ENCODE measurements around the gene COX7C. TPM values are rescaled to one million over a fixed set of nuclear protein-coding genes. Genes with fewer than 3 reads are reported as not detected.
"Not testable (repeated sequence)": the region's sequence is repeated elsewhere in the genome, so short reads cannot be mapped to it uniquely, and the experiment has no call there.

Gene COX7C
- total RNA-seq, 2 donors from 2014 or later: 401 to 409 TPM

- Mint-ChIP-seq H3K27me3 (peaks cover 35% of the 10 kb centered on the region), H3K27ac (no peak overlapping the region)
- ATAC-seq: no peak
Observed at GRCh38 chr5:86626149-86626548, 8.4 kb downstream of the COX7C start.

GRCh38 chr5:86631165-86631564, 13.4 kb downstream of the COX7C start:
- H3K9me3 ChIP-seq (ENCODE audit: control insufficient read depth, low read length, poor library complexity, severe bottlenecking): no peaks in the 10 kb centered on the region
- H3K4me1 Mint-ChIP-seq: no peaks in the 10 kb centered on the region
- H3K4me3 Mint-ChIP-seq: no peak overlapping the region
- no peak for DNase-seq
- H3K27ac Mint-ChIP-seq: no peak overlapping the region
- H3K27me3 Mint-ChIP-seq: peaks cover 53% of the 10 kb centered on the region
- peaks cover 2% of the 10 kb centered on the region for H3K36me3 Mint-ChIP-seq (ENCODE audit: low read depth)
- ATAC-seq: no peak

More at GRCh38 chr5:86626149-86626548, 8.4 kb downstream of the COX7C start:
- H3K4me3 Mint-ChIP-seq: no peak overlapping the region
- no peaks in the 10 kb centered on the region for H3K4me1 Mint-ChIP-seq
- no peak for DNase-seq
- H3K9me3 ChIP-seq (ENCODE audit: control insufficient read depth, low read length, poor library complexity, severe bottlenecking): no peaks in the 10 kb centered on the region
- H3K36me3 Mint-ChIP-seq (ENCODE audit: low read depth): peaks cover 2% of the 10 kb centered on the region

- H3K27me3 Mint-ChIP-seq: peaks cover 26% of the 10 kb centered on the region
- H3K9me3 ChIP-seq (ENCODE audit: control insufficient read depth, low read length, poor library complexity, severe bottlenecking): no peaks in the 10 kb centered on the region
- no peak for DNase-seq
- H3K4me3 Mint-ChIP-seq: no peak overlapping the region
- peaks cover 7% of the 10 kb centered on the region for H3K36me3 Mint-ChIP-seq (ENCODE audit: low read depth)
- H3K4me1 Mint-ChIP-seq: peaks cover 2% of the 10 kb centered on the region
- no peak overlapping the region for H3K27ac Mint-ChIP-seq
- no peak for ATAC-seq
Observed at GRCh38 chr5:86640998-86641397, 23.3 kb downstream of the COX7C start.

- Mint-ChIP-seq H3K4me1 (peaks cover 2% of the 10 kb centered on the region), H3K4me3 (no peak overlapping the region), H3K27ac (no peak overlapping the region), H3K27me3 (peaks cover 19% of the 10 kb centered on the region), H3K36me3 (ENCODE audit: low read depth) (peaks cover 4% of the 10 kb centered on the region)
- ATAC-seq (no peak), DNase-seq (no peak)
- peaks cover 3% of the 10 kb centered on the region for H3K9me3 ChIP-seq (ENCODE audit: control insufficient read depth, low read length, poor library complexity, severe bottlenecking)
Observed at GRCh38 chr5:86644843-86645242, 27.1 kb downstream of the COX7C start.

- Mint-ChIP-seq H3K27ac (no peak overlapping the region), H3K4me1 (peaks cover 1% of the 10 kb centered on the region), H3K27me3 (peaks cover 25% of the 10 kb centered on the region), H3K36me3 (ENCODE audit: low read depth) (peaks cover 4% of the 10 kb centered on the region), H3K4me3 (no peak overlapping the region)
- peaks cover 3% of the 10 kb centered on the region for H3K9me3 ChIP-seq (ENCODE audit: control insufficient read depth, low read length, poor library complexity, severe bottlenecking)
- DNase-seq: no peak
- no peak for ATAC-seq
Observed at GRCh38 chr5:86645885-86646284, 28.1 kb downstream of the COX7C start.

- no peak overlapping the region for H3K4me3 Mint-ChIP-seq
- no peak for ATAC-seq
- no peaks in the 10 kb centered on the region for H3K4me1 Mint-ChIP-seq
- peaks cover 26% of the 10 kb centered on the region for H3K27me3 Mint-ChIP-seq
- peaks cover 4% of the 10 kb centered on the region for H3K36me3 Mint-ChIP-seq (ENCODE audit: low read depth)
- H3K9me3 ChIP-seq (ENCODE audit: control insufficient read depth, low read length, poor library complexity, severe bottlenecking): peaks cover 3% of the 10 kb centered on the region
- no peak for DNase-seq
- no peak overlapping the region for H3K27ac Mint-ChIP-seq
Observed at GRCh38 chr5:86646671-86647070, 28.9 kb downstream of the COX7C start.

- H3K36me3 Mint-ChIP-seq (ENCODE audit: low read depth): peaks cover 2% of the 10 kb centered on the region
- H3K4me3 Mint-ChIP-seq: no peak overlapping the region
- peaks cover 3% of the 10 kb centered on the region for H3K4me1 Mint-ChIP-seq
- peaks cover 19% of the 10 kb centered on the region for H3K27me3 Mint-ChIP-seq
- no peak for DNase-seq
- ATAC-seq: no peak
- no peak overlapping the region for H3K27ac Mint-ChIP-seq
- H3K9me3 ChIP-seq (ENCODE audit: control insufficient read depth, low read length, poor library complexity, severe bottlenecking): peaks cover 3% of the 10 kb centered on the region
Observed at GRCh38 chr5:86649832-86650505, 32.2 kb downstream of the COX7C start.

GRCh38 chr5:86660771-86661170, 43.0 kb downstream of the COX7C start:
- not testable (repeated sequence) for DNase-seq; H3K27ac Mint-ChIP-seq; H3K4me1 Mint-ChIP-seq; ATAC-seq; H3K36me3 Mint-ChIP-seq (ENCODE audit: low read depth); H3K4me3 Mint-ChIP-seq; H3K9me3 ChIP-seq (ENCODE audit: control insufficient read depth, low read length, poor library complexity, severe bottlenecking)
- H3K27me3 Mint-ChIP-seq: peaks cover 16% of the 10 kb centered on the region

- DNase-seq (no peak), ATAC-seq (no peak)
- no peak overlapping the region for H3K27ac Mint-ChIP-seq
- peaks cover 2% of the 10 kb centered on the region for H3K9me3 ChIP-seq (ENCODE audit: control insufficient read depth, low read length, poor library complexity, severe bottlenecking)
- H3K4me3 Mint-ChIP-seq: no peak overlapping the region
- H3K36me3 Mint-ChIP-seq (ENCODE audit: low read depth): peaks cover 2% of the 10 kb centered on the region
- H3K27me3 Mint-ChIP-seq: peaks cover 20% of the 10 kb centered on the region
- no peaks in the 10 kb centered on the region for H3K4me1 Mint-ChIP-seq
Observed at GRCh38 chr5:86664173-86664572, 46.4 kb downstream of the COX7C start.

GRCh38 chr5:86665984-86666760, 48.4 kb downstream of the COX7C start:
- Mint-ChIP-seq H3K27me3 (peaks cover 30% of the 10 kb centered on the region), H3K4me3 (peak overlapping the region; percentile 32), H3K27ac (peak overlapping the region; percentile 24), H3K4me1 (no peaks in the 10 kb centered on the region), H3K36me3 (ENCODE audit: low read depth) (peaks cover 2% of the 10 kb centered on the region)
- peak in 1 of 3 donors; percentile 8 for DNase-seq
- peak; percentile 48 for ATAC-seq
- H3K9me3 ChIP-seq (ENCODE audit: control insufficient read depth, low read length, poor library complexity, severe bottlenecking): peaks cover 2% of the 10 kb centered on the region

GRCh38 chr5:86666981-86667380, 49.2 kb downstream of the COX7C start:
- H3K4me1 Mint-ChIP-seq: no peaks in the 10 kb centered on the region
- ATAC-seq (no peak), DNase-seq (no peak)
- H3K4me3 Mint-ChIP-seq: no peak overlapping the region
- no peak overlapping the region for H3K27ac Mint-ChIP-seq
- H3K36me3 Mint-ChIP-seq (ENCODE audit: low read depth): peaks cover 2% of the 10 kb centered on the region
- peaks cover 30% of the 10 kb centered on the region for H3K27me3 Mint-ChIP-seq
- peaks cover 2% of the 10 kb centered on the region for H3K9me3 ChIP-seq (ENCODE audit: control insufficient read depth, low read length, poor library complexity, severe bottlenecking)

Data from T-helper 17 cell (primary cell).